Inflammatory macrophage treated with lipopolysaccharide for 1 hour (primary cell): Measurements from ENCODE around the gene RARG.
"Not testable (repeated sequence)": the region's sequence is repeated elsewhere in the genome, so short reads cannot be mapped to it uniquely, and the experiment has no call there.

Experiments used
- DNase-seq, 2 donors: peaks; one replicate each; pipeline ENCODE4 v3.0.0-alpha.2; 2020 to 2022

Gene RARG

DNA sequence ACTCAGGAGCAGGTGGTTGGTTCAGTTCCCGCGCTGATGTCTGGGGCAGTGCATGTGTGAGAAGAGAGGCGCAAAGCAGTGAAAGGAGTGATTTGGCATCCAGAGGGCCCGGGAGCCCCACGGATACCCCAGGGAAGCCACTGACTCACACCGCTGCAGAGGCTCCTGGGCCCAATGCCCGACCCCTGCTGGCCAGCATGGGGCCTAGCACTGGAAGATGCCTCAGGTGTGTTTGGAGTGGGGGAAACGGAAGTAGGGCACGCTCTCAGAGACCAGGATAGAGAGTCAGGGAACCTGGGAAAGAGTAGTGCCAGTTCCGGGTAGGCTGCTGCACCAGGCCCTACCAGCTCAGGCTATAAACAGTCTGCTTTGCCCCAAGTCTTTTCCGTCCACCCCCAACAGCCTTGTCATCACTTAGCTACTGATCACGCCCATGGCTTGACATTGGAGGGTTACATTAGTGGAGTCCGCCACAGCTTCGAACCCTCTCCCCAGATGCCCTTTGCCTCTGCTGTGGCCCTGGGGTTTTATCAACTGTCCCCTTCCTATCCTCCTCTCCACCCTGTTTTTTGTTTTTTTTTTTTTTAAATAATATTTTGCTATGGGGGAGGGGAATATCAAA, 41.8 kb downstream of the RARG start:
- no peak for DNase-seq

- DNase-seq: no peak
Measured at GRCh38 chr12:53187145-53187899, 44.7 kb downstream of the RARG start.

DNA sequence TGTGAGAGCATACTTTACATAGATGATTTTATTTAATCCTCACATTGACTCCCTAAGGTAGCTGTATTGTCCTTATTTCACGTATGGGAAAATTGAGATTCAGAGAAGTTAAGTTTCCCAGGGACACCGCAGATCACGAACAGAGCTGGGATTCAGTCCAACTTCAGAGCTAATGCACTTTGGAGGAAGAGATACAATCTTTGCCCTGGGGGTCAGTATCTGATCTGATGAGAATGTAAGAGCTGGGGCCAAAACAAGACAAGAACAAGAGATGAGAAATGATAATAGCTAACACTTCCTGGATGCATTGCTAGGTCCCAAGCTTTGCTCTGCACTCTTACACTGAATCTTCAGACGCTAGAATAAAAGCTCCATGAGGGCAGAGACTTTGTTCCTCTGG, 45.3 kb downstream of the RARG start:
- DNase-seq: no peak

- DNase-seq: no peak
Measured at GRCh38 chr12:53185582-53186153, 46.3 kb downstream of the RARG start.

DNA sequence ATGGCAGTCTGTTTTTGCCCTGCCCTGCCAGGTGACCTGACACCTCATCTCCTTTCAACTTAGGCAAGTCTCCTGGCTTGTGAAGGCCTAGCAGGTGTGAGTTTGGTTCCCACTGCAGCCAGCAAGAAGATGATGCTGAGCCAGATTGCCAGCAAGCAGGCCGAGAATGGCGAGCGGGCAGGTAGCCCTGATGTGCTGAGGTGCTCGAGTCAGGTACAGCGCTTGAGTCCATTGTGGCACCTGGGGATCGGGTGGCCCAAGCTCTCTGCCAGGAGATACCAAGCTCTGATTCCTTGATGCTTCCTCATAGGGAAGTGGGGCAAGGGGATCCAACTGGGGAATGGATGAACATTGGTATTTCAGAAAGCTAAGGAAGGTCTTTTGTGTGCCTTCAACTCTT, 47.2 kb downstream of the RARG start:
- no peak for DNase-seq

DNA sequence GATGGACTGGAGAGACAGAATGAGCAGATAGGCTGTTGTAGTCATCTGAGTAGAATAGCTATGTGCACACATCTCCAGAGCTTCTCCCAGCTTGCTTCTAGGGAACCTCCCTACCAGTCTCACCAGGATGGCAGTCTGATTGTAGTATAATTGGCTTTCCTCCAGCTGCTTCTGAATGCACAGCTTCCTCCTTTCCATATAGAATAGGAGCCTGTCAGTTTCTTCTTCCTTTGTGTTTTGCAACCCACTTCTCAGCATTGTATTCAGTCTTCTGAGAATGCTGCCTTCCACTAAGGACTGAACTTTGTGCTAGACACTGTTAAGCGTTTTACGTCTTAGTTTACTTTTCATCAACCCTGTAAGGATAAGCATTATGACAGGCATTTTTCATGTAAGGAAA, 49.1 kb downstream of the RARG start:
- DNase-seq: peak; percentile 71 to 76

- no peak for DNase-seq
Measured at GRCh38 chr12:53181935-53182334, 50.1 kb downstream of the RARG start.

DNA sequence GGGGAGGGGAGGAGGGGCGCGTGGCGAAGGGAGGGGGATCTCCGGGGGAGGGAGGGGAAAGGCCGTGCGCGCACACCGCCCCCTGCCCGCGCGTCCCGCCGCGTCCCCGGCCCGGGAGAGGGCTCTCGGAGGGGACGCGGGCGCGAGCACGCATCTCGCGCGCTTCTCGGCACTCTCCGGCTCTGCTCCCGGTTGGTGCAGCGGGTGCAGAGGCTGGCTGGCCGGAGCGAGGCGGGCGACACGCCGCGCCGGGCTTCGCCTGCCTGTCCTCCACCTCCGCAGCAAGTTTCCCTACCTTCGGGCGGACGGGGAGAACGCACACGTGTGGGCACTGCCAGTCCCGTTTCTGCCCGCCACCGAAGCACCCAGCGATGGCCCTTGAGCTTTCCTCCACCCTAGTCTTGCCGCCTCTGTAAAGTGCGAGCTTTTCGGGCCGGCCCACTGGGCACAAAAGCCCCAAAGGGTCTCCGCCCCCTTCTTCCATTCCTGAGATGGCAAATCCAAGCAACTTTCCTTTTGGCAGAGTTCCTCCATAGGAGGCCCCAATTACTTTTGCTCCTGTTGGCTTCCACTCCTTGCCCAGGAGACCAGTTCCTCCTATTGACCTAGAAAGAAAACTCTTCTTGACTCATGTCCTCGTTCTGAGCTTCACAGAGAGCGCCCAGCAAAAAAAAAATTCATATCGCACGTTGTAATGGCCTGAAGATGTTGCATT, 50.9 kb downstream of the RARG start:
- DNase-seq: peak; percentile 33 to 50

- peak; percentile 92 to 94 for DNase-seq
Measured at GRCh38 chr12:53180220-53180930, 51.6 kb downstream of the RARG start, which contains the start of the genes CSAD and ZNF740. Gene CSAD (minus strand): TSS chr12:53180925. CDS start chr12:53173470, 7,455 bp downstream. Gene ZNF740 (plus strand): TSS chr12:53180722. CDS start chr12:53181984, 1,262 bp downstream.

DNA sequence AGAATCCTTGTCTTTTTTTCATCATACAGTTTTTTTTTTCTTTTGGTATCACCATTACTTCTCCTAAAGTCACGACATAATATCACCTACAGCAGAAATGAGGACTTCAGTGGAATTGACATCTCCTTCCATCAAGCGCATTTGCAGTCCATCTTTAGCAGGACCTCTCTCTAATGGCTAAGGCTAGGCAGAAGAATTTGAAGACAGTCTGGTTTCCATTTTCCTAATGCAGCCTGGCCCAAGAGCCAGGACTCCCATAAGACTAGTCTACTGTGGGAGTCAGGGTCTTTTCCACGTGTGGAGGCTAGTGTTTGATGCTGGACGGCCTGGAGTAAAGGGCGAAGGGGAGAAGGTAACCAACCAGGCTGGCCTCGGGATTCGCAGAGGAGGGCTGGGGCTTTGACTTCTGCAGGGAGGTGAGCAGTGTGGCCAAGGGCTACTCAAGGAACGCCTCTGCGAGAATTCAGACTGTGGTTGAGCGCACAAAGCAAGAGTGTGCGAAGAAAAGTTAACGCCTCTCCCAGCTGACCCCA, 52.3 kb downstream of the RARG start:
- peak in 1 of 2 donors; percentile 29 for DNase-seq

DNA sequence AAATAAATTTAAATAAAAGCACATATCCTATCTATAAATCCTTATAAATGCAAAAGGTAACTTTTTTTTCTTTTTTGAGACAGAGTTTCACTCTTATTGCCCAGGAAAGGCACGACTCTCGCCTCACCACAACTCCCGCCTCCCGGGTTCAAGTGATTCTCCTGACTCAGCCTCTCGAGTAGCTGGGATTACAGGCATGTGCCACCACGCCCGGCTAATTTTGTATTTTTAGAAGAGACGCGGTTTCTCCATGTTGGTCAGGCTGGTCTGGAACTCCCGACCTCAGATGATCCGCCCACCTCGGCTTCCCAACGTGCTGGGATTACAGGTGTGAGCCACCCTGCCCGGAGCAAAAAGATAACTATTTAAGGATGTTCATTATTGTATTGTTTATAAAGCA, 53.2 kb downstream of the RARG start:
- DNase-seq: not testable (repeated sequence)

GRCh38 chr12:53177447-53177846, 54.6 kb downstream of the RARG start:
- not testable (repeated sequence) for DNase-seq

DNA sequence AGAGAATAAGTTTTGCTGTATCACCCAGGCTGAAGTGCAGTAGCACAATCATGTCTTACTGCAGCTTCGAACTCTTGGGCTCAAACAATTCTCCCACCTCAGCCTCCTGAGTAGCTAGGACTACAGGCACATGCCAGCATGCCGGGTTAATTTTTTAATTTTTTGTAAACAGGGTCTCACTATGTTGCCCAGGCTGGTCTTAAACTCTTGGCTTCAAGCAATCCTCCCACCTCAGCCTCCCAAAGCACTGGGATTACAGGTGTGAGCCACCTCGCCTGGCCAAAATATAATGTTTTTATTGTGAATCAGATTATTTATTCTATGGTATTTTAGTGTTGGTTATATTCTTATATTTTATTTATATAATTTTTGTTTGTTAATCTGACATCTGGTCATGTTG, 55.3 kb downstream of the RARG start:
- DNase-seq: no peak

GRCh38 chr12:53174881-53175491, 57.0 kb downstream of the RARG start:
- peak; percentile 42 for DNase-seq

GRCh38 chr12:53173085-53173715, 58.8 kb downstream of the RARG start:
- DNase-seq: no peak

GRCh38 chr12:53172352-53172751, 59.7 kb downstream of the RARG start:
- no peak for DNase-seq

DNA sequence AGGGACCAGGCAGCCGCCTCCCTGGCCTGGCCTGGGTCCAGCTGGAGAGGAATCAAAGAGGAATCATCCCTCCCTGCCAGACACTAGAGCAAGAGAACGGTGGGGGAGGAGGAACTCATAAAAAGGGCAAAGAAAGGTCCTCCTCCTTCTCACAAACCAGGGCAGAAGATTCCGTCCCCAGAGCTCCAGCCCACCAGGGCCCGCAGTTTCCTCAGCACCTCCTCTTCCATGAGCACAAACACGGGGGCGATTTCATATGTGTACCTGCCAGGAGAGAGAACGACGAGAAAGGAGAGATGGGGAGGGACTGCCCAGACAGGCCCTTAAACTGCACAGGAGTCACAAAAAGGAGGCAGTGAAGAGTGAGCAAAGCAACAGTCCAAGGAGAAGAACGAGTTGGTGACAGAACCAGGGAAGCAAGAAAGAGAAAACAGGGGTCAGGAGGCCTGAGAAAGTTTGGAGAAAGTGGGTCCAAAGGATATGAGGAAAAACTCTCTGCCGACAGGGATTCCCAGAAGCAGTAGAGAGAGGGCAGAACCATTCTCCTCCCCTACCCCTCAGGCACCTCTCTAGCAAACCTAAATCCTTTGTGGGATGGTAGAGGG, 60.2 kb downstream of the RARG start:
- no peak for DNase-seq

DNA sequence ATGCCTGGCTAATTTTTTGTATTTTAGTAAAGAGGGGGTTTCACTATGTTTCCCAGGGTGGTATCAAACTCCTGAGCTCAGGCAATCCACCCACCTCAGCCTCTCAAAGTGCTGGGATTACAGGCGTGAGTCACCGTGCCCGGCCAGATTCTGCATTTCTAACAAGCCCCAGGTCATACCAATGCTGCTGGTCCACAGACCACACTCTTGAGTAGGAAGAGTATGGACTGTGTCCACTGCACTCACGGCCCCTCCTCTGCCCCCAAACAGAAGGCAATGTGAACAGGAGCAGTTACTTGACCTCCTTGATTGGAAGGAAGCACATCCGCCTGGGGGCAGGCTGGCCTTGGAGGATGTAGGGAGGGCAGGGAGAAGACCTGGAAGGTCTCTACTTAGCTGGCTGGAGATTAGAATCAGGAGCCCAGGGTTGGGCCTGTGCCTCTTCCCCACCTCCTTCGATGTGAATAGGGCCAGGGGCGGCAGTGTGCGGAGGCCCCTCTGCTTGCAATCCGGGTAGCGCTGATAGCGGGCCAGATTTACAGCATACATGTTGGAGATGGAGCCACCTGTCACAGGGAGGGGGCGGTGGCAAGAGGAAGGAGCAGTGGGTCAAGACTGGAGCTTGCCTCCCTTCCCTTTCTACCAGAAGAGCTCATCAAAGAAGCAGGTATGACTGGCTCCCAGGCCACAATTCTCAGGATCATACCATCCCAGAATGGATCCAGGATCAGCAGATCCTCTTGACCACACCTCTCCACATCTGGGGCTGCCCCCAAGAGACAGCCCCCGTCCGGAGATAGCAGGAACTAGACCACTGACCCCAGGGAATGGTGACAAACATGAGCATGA, 60.9 kb downstream of the RARG start:
- no peak for DNase-seq

DNA sequence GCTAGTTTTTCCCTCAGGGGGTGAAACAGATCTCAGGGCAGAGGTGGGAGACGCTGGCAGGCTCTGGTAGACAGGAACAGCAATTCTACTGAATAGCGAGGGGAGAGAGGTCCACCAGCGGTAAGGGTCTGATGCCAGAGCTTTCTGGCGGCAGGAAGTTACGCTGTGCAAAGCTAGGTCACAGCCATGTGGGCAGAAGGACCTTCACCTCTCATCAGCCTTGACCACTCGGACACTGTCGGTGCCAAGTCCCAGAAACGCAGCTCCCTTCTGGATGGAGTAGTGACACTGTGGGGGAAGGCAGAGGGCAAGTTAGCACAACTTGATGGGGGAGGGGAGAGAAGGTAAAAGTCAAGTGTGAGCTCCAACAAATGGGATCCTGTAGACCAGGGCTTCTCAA, 61.8 kb downstream of the RARG start:
- DNase-seq: no peak

- no peak for DNase-seq
Measured at GRCh38 chr12:53169644-53170043, 62.4 kb downstream of the RARG start.
